Fibroblast of the aortic adventitia (primary cell): ENCODE results near the gene MKNK2. TPM values are rescaled to one million over a fixed set of nuclear protein-coding genes. Genes with fewer than 3 reads are reported as not detected.

Source experiments
- DNase-seq: peaks from one replicate; pipeline ENCODE4 v3.0.0-alpha.2; 2010; ENCODE audit warnings: low read depth
- H3K4me3 ChIP-seq: 2 replicates; pipeline ENCODE4 v1.5.1; 2011; ENCODE audit warnings: low read depth, mild to moderate bottlenecking, control low read depth, low read length, moderate library complexity
- CTCF ChIP-seq: IDR thresholded peaks from 2 replicates; pipeline ENCODE4 v1.5.1; 2011; ENCODE audit warnings: mild to moderate bottlenecking, low read length, control low read depth, inconsistent platforms; ENCODE audit not compliant: insufficient read depth
- total RNA-seq: library from RNA; depleted of rRNA; stranded (reverse); fragments of >200 nt; gene quantifications from 2 replicates; pipeline ENCODE4 v1.2.3, GENCODE V29; 2012; ENCODE audit warnings: low replicate concordance

The MKNK2 gene
- total RNA-seq, 1 donor, result 84.3 TPM

- no peak for DNase-seq
- TF ChIP-seq CTCF, result no peak
- H3K4me3 ChIP-seq, result no peak overlapping the region
These were observed 34.1 kb upstream of the MKNK2 start for GRCh38 chr19:2084993-2085720.

GRCh38 chr19:2083174-2083854 lies 32.3 kb upstream of the MKNK2 start:
- no peak for TF ChIP-seq CTCF
- H3K4me3 ChIP-seq, result no peak overlapping the region
- no peak for DNase-seq

GRCh38 chr19:2081873-2082810 lies 31.1 kb upstream of the MKNK2 start:
- TF ChIP-seq CTCF, result no peak
- H3K4me3 ChIP-seq, result no peak overlapping the region
- no peak for DNase-seq

DNA sequence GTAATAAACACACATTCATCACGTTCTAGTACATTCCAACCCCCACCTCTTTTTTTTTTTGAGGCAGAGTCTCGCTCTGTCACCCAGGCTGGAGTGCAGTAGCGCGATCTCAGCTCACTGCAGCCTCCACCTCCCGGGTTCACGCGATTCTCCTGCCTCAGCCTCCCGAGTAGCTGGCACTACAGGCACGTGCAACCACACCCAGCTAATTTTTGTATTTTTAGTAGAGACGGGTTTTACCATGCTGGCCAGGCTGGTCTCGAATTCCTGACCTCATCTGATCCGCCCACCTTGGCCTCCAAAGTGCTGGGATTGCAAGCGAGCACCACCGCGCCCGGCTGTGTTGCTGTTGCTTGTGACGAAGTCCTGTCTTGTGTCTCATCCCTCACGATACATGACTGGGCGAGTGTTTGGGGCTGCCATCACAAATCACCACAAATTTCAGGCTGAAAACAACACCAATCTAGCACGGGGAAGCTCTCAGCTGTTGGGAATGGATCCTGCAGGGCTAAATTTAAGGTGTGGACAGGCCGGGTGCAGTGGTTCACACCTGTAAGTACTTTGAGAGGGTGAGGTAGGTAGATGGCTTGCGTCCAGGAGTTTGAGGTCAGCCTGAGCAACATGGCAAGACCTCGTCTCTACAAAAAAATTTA lies 29.4 kb upstream of the MKNK2 start:
- no peak for TF ChIP-seq CTCF
- no peak for DNase-seq
- no peak overlapping the region for H3K4me3 ChIP-seq

- no peak for DNase-seq
- no peak for TF ChIP-seq CTCF
- no peak overlapping the region for H3K4me3 ChIP-seq
These were observed 28.8 kb upstream of the MKNK2 start for GRCh38 chr19:2079865-2080301.
